ENCODE data around the gene CD22. TPM values are rescaled to one million over a fixed set of nuclear protein-coding genes. Genes with fewer than 3 reads are reported as not detected.
A peak's percentile ranks its signal among the peaks of the same experiment; 100 is the strongest.

The CD22 gene
- total and polyA plus RNA-seq, 2 donors from 2014 or later = 0.82 to 15.4 TPM

GRCh38 chr19:35346193-35347052, 17.4 kb downstream of the CD22 start:
- no peaks in the 10 kb centered on the region for H3K9me3 ChIP-seq (ENCODE audit: control insufficient read depth in 2 of 3, insufficient read depth in 1 of 3, low read length in 3 of 3)
- no peaks in the 10 kb centered on the region for H3K4me1 ChIP-seq (ENCODE audit: control insufficient read depth in 2 of 3, insufficient read depth in 2 of 3, low read depth in 1 of 3, low read length in 3 of 3)
- DNase-seq (peak in 2 of 5 donors; percentile 28 to 69), FAIRE-seq (no peak)
- H3K36me3 ChIP-seq (ENCODE audit: control insufficient read depth in 2 of 3, insufficient read depth in 3 of 3, low read length in 3 of 3) = no peaks in the 10 kb centered on the region
- TF ChIP-seq CTCF (IDR thresholded peaks at IDR 0.05; ENCODE audit: borderline replicate concordance, extremely low read depth, insufficient read depth) = no peak
- H3K4me3 ChIP-seq (ENCODE audit: low read length in 3 of 3) = no peak overlapping the region
- H3K27me3 ChIP-seq (ENCODE audit: control insufficient read depth, insufficient read depth, low read length) = no peaks in the 10 kb centered on the region
- no peak overlapping the region for H3K27ac ChIP-seq (ENCODE audit: low read depth in 2 of 2, low read length in 2 of 2)
- no peak overlapping the region for H3K9ac ChIP-seq (ENCODE audit: low read length in 3 of 3)
- intact Hi-C loops (cut with DNase I) = no loop called here

GRCh38 chr19:35347171-35347929, 18.4 kb downstream of the CD22 start, which contains the start of gene FFAR1:
Gene FFAR1, plus strand, starts transcription at chr19:35347902. Its CDS starts 3,650 bp downstream, at chr19:35351552.
- Histone ChIP-seq H3K36me3 (ENCODE audit: control insufficient read depth in 2 of 3, insufficient read depth in 3 of 3, low read length in 3 of 3) (no peaks in the 10 kb centered on the region), H3K27me3 (ENCODE audit: control insufficient read depth, insufficient read depth, low read length) (no peaks in the 10 kb centered on the region), H3K4me3 (ENCODE audit: low read length in 3 of 3) (no peak within 1 kb of the TSS), H3K9ac (ENCODE audit: low read length in 3 of 3) (no peak within 1 kb of the TSS), H3K27ac (ENCODE audit: low read depth in 2 of 2, low read length in 2 of 2) (no peak within 1 kb of the TSS), H3K9me3 (ENCODE audit: control insufficient read depth in 2 of 3, insufficient read depth in 1 of 3, low read length in 3 of 3) (no peaks in the 10 kb centered on the region), H3K4me1 (ENCODE audit: control insufficient read depth in 2 of 3, insufficient read depth in 2 of 3, low read depth in 1 of 3, low read length in 3 of 3) (no peaks in the 10 kb centered on the region)
- intact Hi-C loops (cut with DNase I) = no loop called here
- TF ChIP-seq CTCF (IDR thresholded peaks at IDR 0.05; ENCODE audit: borderline replicate concordance, extremely low read depth, insufficient read depth) = no peak
- peak in 2 of 5 donors; percentile 18 to 39 for DNase-seq
- FAIRE-seq = no peak

GRCh38 chr19:35347930-35348298, 18.9 kb downstream of the CD22 start:
- TF ChIP-seq CTCF (IDR thresholded peaks at IDR 0.05; ENCODE audit: borderline replicate concordance, extremely low read depth, insufficient read depth) = no peak
- no peaks in the 10 kb centered on the region for H3K9me3 ChIP-seq (ENCODE audit: control insufficient read depth in 2 of 3, insufficient read depth in 1 of 3, low read length in 3 of 3)
- no peaks in the 10 kb centered on the region for H3K27me3 ChIP-seq (ENCODE audit: control insufficient read depth, insufficient read depth, low read length)
- FAIRE-seq (no peak), DNase-seq (no peak)
- intact Hi-C loops (cut with DNase I) = no loop called here
- H3K4me3 ChIP-seq (ENCODE audit: low read length in 3 of 3) = no peak overlapping the region
- H3K36me3 ChIP-seq (ENCODE audit: control insufficient read depth in 2 of 3, insufficient read depth in 3 of 3, low read length in 3 of 3) = no peaks in the 10 kb centered on the region
- H3K9ac ChIP-seq (ENCODE audit: low read length in 3 of 3) = no peak overlapping the region
- peaks cover 0 to 2% (median 0%) of the 10 kb centered on the region in 3 donors for H3K4me1 ChIP-seq (ENCODE audit: control insufficient read depth in 2 of 3, insufficient read depth in 2 of 3, low read depth in 1 of 3, low read length in 3 of 3)
- H3K27ac ChIP-seq (ENCODE audit: low read depth in 2 of 2, low read length in 2 of 2) = no peak overlapping the region

Measured in kidney (tissue), 14 donors.